A673 (cell line): ENCODE data around the gene CLTCL1. TPM values are rescaled to one million over a fixed set of nuclear protein-coding genes. Genes with fewer than 3 reads are reported as not detected.

ENCODE experiments used
- BruUV-seq: library from RNA; stranded (reverse); fragments of 400-500 nt; replicated peaks from 2 replicates; lab custom pipeline; 2021; lab: Mats Ljungman, UMichigan
- CTCF ChIA-PET: fragments of 300-600 bp; sonication (Branson Sonifier 250); formaldehyde crosslinking; loops from one replicate; lab custom pipeline; 2022; ENCODE audit warnings: antibody characterized with exemption; lab: Charles Lee
- POLR2A ChIA-PET: fragments of 300-600 bp; sonication (Branson Sonifier 250); formaldehyde crosslinking; loops from one replicate; lab custom pipeline; 2022; ENCODE audit warnings: antibody characterized with exemption; ENCODE audit not compliant: low non-redundant PET; lab: Charles Lee
- DNase-seq: peaks from one replicate; pipeline ENCODE4 v3.0.0-alpha.2; 2015; ENCODE audit warnings: low spot score
- H3K27ac ChIP-seq: fragments of 200-600 bp; sonication (generic); 2 replicates; pipeline ENCODE4 v1.5.1; 2016; ENCODE audit warnings: mixed run types, low read depth, mild to moderate bottlenecking, mixed read lengths, antibody characterized with exemption, low read length; ENCODE audit not compliant: poor library complexity, severe bottlenecking
- H3K27me3 ChIP-seq: fragments of 200-600 bp; sonication (generic); replicated peaks from 2 replicates; pipeline ENCODE4 v1.6.1; 2017; ENCODE audit warnings: mixed run types, low read depth, mild to moderate bottlenecking, mixed read lengths, antibody characterized with exemption, low read length; ENCODE audit not compliant: insufficient read depth, poor library complexity
- H3K36me3 ChIP-seq: fragments of 200-600 bp; sonication (generic); 2 replicates; pipeline ENCODE4 v1.6.1; 2016; ENCODE audit warnings: mixed run types, mild to moderate bottlenecking, mixed read lengths, antibody characterized with exemption, low read length; ENCODE audit not compliant: insufficient read depth, poor library complexity, severe bottlenecking
- H3K4me1 ChIP-seq: fragments of 200-600 bp; sonication (generic); 2 replicates; pipeline ENCODE4 v1.6.1; 2017; ENCODE audit warnings: mixed run types, mild to moderate bottlenecking, mixed read lengths, antibody characterized with exemption, low read length; ENCODE audit not compliant: insufficient read depth, poor library complexity, severe bottlenecking
- H3K4me3 ChIP-seq: fragments of 200-600 bp; sonication (generic); 2 replicates; pipeline ENCODE4 v1.5.1; 2016; ENCODE audit warnings: low read depth, mixed run types, mild to moderate bottlenecking, mixed read lengths, low read length; ENCODE audit not compliant: poor library complexity, severe bottlenecking
- H3K9me3 ChIP-seq: fragments of 200-600 bp; sonication (generic); 2 replicates; pipeline ENCODE4 v1.6.1; 2016; ENCODE audit warnings: mixed run types, low read depth, mild to moderate bottlenecking, mixed read lengths, antibody characterized with exemption, low read length; ENCODE audit not compliant: poor library complexity, severe bottlenecking
- EZH2 ChIP-seq: fragments of 200-600 bp; sonication (generic); IDR thresholded peaks from 2 replicates; pipeline ENCODE4 v1.6.1; 2017; ENCODE audit warnings: borderline replicate concordance, low read depth, mild to moderate bottlenecking, mixed read lengths, antibody characterized with exemption, low read length; ENCODE audit not compliant: poor library complexity, severe bottlenecking
- intact Hi-C: fragments of 100-400 bp; cut with micrococcal nuclease; formaldehyde crosslinking; loops from one replicate; pipeline ENCODE4 v1.10.0; 2022; ENCODE audit not compliant: unreplicated experiment
- total RNA-seq: library from RNA; stranded (reverse); gene quantifications from 2 replicates; pipeline ENCODE4 v1.2.3, GENCODE V29; 2021
- TF ChIP-seq, protein P1 (sequence below): fragments of 300-800, 200-600 bp; sonication (generic); conservative IDR thresholded peaks from 2 replicates; pipeline ENCODE4 v1.5.1; 2017; ENCODE audit warnings: low read depth, mild to moderate bottlenecking, antibody characterized with exemption, low read length, moderate library complexity, mixed read lengths

The CLTCL1 gene
- total RNA-seq, 1 experiment from 2014 or later, result 7.5 TPM

DNA sequence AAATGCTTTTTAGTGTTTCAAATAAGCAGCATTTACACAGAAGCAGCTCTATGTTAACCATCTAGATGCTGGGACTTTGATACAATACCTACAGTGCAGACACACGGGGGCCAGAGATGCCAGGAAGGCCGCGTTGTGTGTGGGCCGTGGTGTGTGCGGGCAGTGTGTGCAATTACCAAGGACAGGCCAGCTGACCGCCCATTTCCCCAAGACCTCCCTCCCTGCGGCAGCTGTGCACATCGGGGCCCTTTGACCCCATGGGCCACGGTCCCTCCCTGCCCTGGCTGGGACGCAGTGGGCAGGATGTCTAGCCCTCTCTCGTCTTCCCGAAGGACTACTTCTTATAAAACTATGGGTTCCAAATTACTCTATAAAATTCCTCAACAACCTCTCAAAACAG lies 38.4 kb downstream of the CLTCL1 start:
- H3K27ac ChIP-seq, result no peak overlapping the region
- no peak for TF ChIP-seq EZH2
- TF ChIP-seq, protein P1, sequence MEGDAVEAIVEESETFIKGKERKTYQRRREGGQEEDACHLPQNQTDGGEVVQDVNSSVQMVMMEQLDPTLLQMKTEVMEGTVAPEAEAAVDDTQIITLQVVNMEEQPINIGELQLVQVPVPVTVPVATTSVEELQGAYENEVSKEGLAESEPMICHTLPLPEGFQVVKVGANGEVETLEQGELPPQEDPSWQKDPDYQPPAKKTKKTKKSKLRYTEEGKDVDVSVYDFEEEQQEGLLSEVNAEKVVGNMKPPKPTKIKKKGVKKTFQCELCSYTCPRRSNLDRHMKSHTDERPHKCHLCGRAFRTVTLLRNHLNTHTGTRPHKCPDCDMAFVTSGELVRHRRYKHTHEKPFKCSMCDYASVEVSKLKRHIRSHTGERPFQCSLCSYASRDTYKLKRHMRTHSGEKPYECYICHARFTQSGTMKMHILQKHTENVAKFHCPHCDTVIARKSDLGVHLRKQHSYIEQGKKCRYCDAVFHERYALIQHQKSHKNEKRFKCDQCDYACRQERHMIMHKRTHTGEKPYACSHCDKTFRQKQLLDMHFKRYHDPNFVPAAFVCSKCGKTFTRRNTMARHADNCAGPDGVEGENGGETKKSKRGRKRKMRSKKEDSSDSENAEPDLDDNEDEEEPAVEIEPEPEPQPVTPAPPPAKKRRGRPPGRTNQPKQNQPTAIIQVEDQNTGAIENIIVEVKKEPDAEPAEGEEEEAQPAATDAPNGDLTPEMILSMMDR, result no peak
- H3K36me3 ChIP-seq, result no peaks in the 10 kb centered on the region
- CTCF ChIA-PET, result no interaction called here
- no peaks in the 10 kb centered on the region for H3K27me3 ChIP-seq
- intact Hi-C loops, result no loop called here
- H3K4me1 ChIP-seq, result no peaks in the 10 kb centered on the region
- H3K4me3 ChIP-seq, result no peak overlapping the region
- no TSS peak for BruUV-seq
- no peak for DNase-seq
- H3K9me3 ChIP-seq, result no peaks in the 10 kb centered on the region
- POLR2A ChIA-PET, result no interaction called here

DNA sequence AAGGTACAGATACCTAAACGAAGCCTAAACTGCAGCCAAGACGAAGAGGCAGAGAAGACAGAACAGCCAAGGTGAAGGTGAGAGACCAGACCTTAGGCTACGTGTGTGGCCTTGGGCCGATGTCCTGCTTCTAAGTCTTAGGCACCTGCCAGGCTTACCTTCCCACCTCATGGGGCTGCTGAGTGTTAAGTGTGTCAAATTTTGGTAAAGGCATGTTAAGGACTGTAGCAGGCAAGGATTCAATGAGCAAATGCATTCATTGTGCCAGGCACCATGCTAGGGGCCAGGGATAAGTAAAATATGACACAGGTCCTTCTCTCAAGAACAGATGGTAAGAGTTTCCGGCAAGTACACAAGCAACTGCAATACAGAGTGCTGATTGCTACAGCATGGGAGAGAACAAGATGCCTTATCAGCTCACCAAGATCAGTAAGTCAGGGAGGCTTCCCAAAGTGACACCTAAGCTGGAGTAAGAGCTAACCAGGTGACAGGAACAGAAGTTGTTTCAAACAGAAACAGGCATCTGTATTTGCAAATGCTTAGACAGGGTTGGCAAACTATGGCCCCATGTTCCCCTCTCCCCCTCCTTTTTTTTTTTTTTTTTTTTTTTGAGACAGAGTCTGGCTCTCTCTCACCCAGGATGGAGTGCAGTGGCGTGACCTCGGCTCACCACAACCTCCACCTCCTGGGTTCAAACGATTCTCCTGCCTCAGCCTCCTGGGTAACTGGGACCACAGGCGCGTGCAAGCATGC lies 46.7 kb downstream of the CLTCL1 start:
- DNase-seq, result no peak
- no peaks in the 10 kb centered on the region for H3K36me3 ChIP-seq
- no TSS peak for BruUV-seq
- H3K27ac ChIP-seq, result no peak overlapping the region
- CTCF ChIA-PET, result no interaction called here
- no peaks in the 10 kb centered on the region for H3K27me3 ChIP-seq
- TF ChIP-seq, protein P1, result no peak
- TF ChIP-seq EZH2, result no peak
- intact Hi-C loops, result no loop called here
- POLR2A ChIA-PET, result no interaction called here
- H3K4me1 ChIP-seq, result no peaks in the 10 kb centered on the region
- no peaks in the 10 kb centered on the region for H3K9me3 ChIP-seq
- H3K4me3 ChIP-seq, result no peak overlapping the region

DNA sequence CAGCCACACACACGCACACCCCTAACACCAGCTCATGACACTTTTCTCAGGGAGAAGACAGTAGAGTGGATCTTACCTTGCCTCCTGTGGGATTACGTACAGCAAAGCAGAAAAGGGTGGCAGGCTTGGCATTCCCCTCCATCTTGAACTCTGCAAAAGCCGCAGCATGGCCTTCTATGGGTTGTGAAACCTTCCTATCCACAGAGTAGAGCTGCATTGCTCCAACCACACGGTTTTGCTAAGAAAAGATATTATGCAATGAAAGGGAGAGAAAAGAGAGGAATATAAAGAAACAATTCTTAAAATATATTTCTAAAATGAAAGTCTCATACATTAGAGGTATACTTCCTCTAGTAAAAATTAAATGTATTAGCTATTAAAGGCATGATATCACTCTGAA lies 48.8 kb downstream of the CLTCL1 start:
- no peaks in the 10 kb centered on the region for H3K9me3 ChIP-seq
- H3K27me3 ChIP-seq, result no peaks in the 10 kb centered on the region
- no peak for TF ChIP-seq EZH2
- TF ChIP-seq, protein P1, result no peak
- no peak overlapping the region for H3K27ac ChIP-seq
- no TSS peak for BruUV-seq
- no peaks in the 10 kb centered on the region for H3K36me3 ChIP-seq
- H3K4me3 ChIP-seq, result no peak overlapping the region
- DNase-seq, result no peak
- intact Hi-C loops, result no loop called here
- POLR2A ChIA-PET, result no interaction called here
- CTCF ChIA-PET, result no interaction called here
- H3K4me1 ChIP-seq, result no peaks in the 10 kb centered on the region
